Measurements from ENCODE around the gene ILDR2.

GRCh38 chr1:166944186-166944967, 31.0 kb downstream of the ILDR2 start:
- TF ChIP-seq, protein P1, sequence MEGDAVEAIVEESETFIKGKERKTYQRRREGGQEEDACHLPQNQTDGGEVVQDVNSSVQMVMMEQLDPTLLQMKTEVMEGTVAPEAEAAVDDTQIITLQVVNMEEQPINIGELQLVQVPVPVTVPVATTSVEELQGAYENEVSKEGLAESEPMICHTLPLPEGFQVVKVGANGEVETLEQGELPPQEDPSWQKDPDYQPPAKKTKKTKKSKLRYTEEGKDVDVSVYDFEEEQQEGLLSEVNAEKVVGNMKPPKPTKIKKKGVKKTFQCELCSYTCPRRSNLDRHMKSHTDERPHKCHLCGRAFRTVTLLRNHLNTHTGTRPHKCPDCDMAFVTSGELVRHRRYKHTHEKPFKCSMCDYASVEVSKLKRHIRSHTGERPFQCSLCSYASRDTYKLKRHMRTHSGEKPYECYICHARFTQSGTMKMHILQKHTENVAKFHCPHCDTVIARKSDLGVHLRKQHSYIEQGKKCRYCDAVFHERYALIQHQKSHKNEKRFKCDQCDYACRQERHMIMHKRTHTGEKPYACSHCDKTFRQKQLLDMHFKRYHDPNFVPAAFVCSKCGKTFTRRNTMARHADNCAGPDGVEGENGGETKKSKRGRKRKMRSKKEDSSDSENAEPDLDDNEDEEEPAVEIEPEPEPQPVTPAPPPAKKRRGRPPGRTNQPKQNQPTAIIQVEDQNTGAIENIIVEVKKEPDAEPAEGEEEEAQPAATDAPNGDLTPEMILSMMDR (IDR thresholded peaks at IDR 0.05; ENCODE audit: low read length) = no peak
- TF ChIP-seq EZH2 (IDR thresholded peaks at IDR 0.05; ENCODE audit: borderline replicate concordance, low read length) = no peak
